ENCODE results near the gene WDR20. TPM values are rescaled to one million over a fixed set of nuclear protein-coding genes. Genes with fewer than 3 reads are reported as not detected.

The WDR20 gene, protein sequence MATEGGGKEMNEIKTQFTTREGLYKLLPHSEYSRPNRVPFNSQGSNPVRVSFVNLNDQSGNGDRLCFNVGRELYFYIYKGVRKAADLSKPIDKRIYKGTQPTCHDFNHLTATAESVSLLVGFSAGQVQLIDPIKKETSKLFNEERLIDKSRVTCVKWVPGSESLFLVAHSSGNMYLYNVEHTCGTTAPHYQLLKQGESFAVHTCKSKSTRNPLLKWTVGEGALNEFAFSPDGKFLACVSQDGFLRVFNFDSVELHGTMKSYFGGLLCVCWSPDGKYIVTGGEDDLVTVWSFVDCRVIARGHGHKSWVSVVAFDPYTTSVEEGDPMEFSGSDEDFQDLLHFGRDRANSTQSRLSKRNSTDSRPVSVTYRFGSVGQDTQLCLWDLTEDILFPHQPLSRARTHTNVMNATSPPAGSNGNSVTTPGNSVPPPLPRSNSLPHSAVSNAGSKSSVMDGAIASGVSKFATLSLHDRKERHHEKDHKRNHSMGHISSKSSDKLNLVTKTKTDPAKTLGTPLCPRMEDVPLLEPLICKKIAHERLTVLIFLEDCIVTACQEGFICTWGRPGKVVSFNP
- total RNA-seq (ENCODE audit: low replicate concordance) = 14.5 and 16.2 TPM in 2 replicates

GRCh38 chr14:102139286-102140026 lies at the start of gene WDR20:
Gene WDR20, plus strand, starts transcription at chr14:102139897. Its CDS starts 27 bp downstream, at chr14:102139924.

Other genes with a start within 250 kb of the WDR20 start
- 409 and 784 TPM in 2 replicates for gene DYNC1H1, start 175.3 kb upstream of the WDR20 start, total RNA-seq (ENCODE audit: low replicate concordance)
- 202 and 258 TPM in 2 replicates for gene HSP90AA1, start 52.9 kb upstream of the WDR20 start, total RNA-seq (ENCODE audit: low replicate concordance)
- 4.6 and 12.2 TPM in 2 replicates for gene MOK, start 165.3 kb downstream of the WDR20 start, total RNA-seq (ENCODE audit: low replicate concordance)
- 5.3 and 5.9 TPM in 2 replicates for gene ZNF839, start 179.8 kb downstream of the WDR20 start, total RNA-seq (ENCODE audit: low replicate concordance)
- gene CINP, start 223.0 kb downstream of the WDR20 start, total RNA-seq (ENCODE audit: low replicate concordance) = 31.7 and 39.6 TPM in 2 replicates
- 8.6 and 8.9 TPM in 2 replicates for gene TECPR2, start 223.0 kb downstream of the WDR20 start, total RNA-seq (ENCODE audit: low replicate concordance)